Lower leg skin (tissue), 4 donors: ENCODE results near the gene SPHK2. TPM values are rescaled to one million over a fixed set of nuclear protein-coding genes. Genes with fewer than 3 reads are reported as not detected.
A peak's percentile ranks its signal among the peaks of the same experiment; 100 is the strongest.

Experiments
- DNase-seq, 2 donors: peaks; one replicate each; pipeline ENCODE4 v3.0.0-alpha.2; 2019; ENCODE audit warnings: low spot score in 2 of 2
- H3K4me3 ChIP-seq: fragments of 200-600 bp; sonication (generic); 2 replicates; pipeline ENCODE4 v1.5.1; 2017; ENCODE audit warnings: mild to moderate bottlenecking, low read depth; ENCODE audit not compliant: poor library complexity, severe bottlenecking
- POLR2A ChIP-seq, 2 donors: fragments of 450-650 bp; IDR thresholded peaks; one replicate each; pipeline ENCODE4 v1.6.1; 2016 to 2017; ENCODE audit warnings: antibody characterized with exemption in 2 of 2, mild to moderate bottlenecking in 1 of 2, moderate library complexity in 1 of 2
- WGBS, 2 donors: methylation state at CpG; one replicate each; pipeline ENCODE4 v1.1.5; 2018; 5-methylcytosine and 5-hydroxymethylcytosine counted together
- intact Hi-C: fragments of 100-400 bp; cut with DNase I; formaldehyde crosslinking; loops from one replicate; pipeline ENCODE4 v1.15.0; 2023; ENCODE audit warnings: low total_unique reads
- total RNA-seq, 4 donors: library from RNA; depleted of rRNA; stranded (reverse); fragments of >200 nt; gene quantifications; one replicate each; pipeline ENCODE4 v1.1.0, GENCODE V29; 2016
- TF ChIP-seq, protein P1 (sequence below), 3 donors: fragments of 450-650 bp; IDR thresholded peaks; one replicate each; pipeline ENCODE4 v1.5.1; 2016; ENCODE audit warnings: antibody characterized with exemption in 3 of 3, mild to moderate bottlenecking in 3 of 3, moderate library complexity in 2 of 3

The SPHK2 gene
- total RNA-seq, 4 donors from 2014 or later: 2.2 to 8.8 (median 6.1) TPM

DNA sequence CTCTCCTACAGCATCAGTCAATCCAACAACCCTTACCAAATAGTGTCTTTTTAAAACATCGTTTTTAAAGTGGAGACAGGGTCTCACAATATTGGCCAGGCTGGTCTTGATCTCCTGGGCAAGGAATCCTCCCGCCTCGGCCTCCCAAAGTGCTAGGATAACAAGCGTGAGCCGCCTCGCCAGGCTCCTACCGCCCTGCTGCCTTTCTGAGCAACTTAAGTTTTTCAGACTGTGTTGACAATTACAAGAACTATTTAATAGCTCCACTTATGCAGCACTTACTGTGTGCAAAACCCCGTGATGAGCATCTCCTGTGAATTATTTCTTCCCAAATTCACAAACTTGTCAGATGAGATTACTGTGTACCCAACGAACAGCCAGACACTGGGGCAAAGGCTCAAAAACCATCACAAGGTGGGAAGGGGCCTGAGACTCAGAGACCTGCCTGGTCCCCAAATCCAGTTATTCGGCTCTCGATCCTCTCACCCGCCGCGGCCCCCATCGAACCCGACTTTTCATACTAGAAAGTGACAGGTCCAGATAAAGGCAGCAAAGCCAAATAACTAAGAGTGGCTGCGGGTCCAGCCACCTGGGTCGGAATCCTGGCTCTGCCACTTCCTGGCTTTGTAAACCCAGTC, 909 bp upstream of the SPHK2 start:
- peak overlapping the region; percentile 76 for H3K4me3 ChIP-seq
- TF ChIP-seq POLR2A (IDR thresholded peaks at IDR 0.05): no peak
- TF ChIP-seq, protein P1, sequence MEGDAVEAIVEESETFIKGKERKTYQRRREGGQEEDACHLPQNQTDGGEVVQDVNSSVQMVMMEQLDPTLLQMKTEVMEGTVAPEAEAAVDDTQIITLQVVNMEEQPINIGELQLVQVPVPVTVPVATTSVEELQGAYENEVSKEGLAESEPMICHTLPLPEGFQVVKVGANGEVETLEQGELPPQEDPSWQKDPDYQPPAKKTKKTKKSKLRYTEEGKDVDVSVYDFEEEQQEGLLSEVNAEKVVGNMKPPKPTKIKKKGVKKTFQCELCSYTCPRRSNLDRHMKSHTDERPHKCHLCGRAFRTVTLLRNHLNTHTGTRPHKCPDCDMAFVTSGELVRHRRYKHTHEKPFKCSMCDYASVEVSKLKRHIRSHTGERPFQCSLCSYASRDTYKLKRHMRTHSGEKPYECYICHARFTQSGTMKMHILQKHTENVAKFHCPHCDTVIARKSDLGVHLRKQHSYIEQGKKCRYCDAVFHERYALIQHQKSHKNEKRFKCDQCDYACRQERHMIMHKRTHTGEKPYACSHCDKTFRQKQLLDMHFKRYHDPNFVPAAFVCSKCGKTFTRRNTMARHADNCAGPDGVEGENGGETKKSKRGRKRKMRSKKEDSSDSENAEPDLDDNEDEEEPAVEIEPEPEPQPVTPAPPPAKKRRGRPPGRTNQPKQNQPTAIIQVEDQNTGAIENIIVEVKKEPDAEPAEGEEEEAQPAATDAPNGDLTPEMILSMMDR (IDR thresholded peaks at IDR 0.05): no peak
- no peak for DNase-seq
- WGBS, 2 donors: 2 to 3% methylated on average over 18 of the region's 18 CpGs
- intact Hi-C loops: no loop called here

DNA sequence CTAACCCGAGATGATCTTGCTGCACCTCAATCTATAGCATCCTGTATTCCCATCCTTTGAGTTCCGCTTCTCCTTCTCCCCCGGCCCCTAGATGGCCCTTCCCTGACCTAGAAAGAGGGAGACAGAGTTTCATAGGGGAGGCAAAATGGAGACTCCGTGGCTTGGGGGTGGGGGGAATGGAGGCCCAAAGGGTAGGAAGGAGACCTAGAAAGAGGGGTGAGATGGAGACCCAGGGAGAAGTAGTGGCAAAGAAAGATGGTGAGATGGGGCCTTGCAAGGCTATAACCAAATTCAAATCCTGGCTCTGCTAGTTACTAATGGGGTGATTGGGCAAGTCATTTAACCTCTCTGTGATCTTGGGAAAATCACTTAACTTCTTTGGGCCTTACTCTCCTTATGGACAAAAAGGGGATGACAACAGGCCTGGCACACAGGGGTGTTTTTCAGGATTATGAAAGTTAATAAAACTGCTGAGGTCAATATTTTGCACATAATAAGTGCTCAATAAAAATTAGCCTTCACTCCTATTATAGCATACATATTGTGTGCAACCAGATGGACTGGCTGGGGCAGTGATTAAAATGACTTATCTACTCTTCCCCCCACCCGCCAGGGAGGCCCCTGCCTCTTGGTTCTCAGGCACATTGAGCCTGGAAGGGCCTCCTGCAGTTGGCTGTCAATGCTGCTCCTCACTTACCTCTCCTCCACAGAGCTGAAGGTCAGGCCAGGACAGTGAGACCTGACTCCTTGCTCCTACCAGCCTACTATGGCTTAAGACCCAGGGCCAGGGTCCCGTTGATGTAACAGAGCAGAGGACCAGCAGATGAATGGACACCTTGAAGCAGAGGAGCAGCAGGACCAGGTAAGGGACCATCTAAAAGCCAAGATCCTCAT, 633 bp downstream of the SPHK2 start:
- peak overlapping the region; percentile 35 for H3K4me3 ChIP-seq
- TF ChIP-seq, protein P1 (IDR thresholded peaks at IDR 0.05): no peak
- TF ChIP-seq POLR2A (IDR thresholded peaks at IDR 0.05): no peak
- intact Hi-C loops: no loop called here
- 28 to 29% methylated on average over 6 of the region's 6 CpGs for WGBS, 2 donors
- no peak for DNase-seq

DNA sequence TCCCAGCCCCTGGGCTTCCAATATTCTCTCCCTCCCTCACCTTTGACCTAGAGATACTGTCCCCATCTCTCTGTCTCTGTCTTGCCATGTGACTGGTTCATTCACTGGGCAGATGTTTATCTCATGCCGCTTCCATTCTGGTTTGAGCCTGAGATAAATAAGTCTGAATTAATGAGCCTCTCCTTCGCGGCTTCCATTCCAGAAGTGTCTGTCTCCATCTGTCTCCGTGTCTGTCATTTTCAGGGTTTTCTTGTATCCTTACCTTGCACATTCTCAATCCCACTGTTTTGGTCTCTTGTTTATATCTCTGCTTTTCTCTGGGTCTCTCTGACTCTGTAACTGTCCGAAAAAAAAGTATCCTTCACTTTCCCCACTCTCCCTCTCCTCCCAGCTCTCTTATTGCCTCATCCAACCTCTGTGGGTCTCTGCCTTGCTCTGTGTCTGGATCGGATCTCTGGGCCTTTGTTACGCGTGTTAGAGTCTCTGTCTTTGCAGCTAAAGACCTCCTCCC, 4.3 kb downstream of the SPHK2 start:
- intact Hi-C loops: no loop called here
- 11 to 19% methylated on average over 8 of the region's 8 CpGs for WGBS, 2 donors
- no peak overlapping the region for H3K4me3 ChIP-seq
- no peak for DNase-seq
- TF ChIP-seq, protein P1 (IDR thresholded peaks at IDR 0.05): no peak
- TF ChIP-seq POLR2A (IDR thresholded peaks at IDR 0.05): no peak

DNA sequence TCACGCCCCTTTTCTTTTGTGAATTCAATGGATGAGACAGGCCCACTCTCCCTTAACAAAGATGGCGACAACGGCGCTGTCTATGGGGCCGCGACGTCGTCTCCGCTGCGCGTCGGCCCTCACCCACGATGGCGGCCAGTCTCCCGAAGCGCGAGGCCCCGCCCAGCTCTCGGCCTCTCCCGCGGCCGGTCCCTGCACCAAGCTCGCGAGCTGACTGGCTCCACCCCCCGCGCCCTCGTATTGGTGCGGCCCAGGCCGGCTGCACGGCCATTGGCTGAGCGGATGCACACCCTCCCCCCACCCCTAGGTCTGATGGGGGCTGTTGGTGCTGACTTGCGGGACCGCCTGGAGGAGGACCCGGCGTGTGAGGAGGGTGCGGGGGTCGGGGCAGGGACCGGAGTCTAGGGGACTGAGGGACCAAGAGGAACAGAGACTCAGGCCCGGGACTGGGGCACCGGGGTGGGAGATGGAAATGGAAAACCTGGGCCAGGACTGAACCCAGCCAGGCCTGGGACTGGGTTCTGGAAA, 4.8 kb downstream of the SPHK2 start:
- peak; percentile 95 to 99 for DNase-seq
- TF ChIP-seq, protein P1 (IDR thresholded peaks at IDR 0.05): no peak
- TF ChIP-seq POLR2A (IDR thresholded peaks at IDR 0.05): no peak

DNA sequence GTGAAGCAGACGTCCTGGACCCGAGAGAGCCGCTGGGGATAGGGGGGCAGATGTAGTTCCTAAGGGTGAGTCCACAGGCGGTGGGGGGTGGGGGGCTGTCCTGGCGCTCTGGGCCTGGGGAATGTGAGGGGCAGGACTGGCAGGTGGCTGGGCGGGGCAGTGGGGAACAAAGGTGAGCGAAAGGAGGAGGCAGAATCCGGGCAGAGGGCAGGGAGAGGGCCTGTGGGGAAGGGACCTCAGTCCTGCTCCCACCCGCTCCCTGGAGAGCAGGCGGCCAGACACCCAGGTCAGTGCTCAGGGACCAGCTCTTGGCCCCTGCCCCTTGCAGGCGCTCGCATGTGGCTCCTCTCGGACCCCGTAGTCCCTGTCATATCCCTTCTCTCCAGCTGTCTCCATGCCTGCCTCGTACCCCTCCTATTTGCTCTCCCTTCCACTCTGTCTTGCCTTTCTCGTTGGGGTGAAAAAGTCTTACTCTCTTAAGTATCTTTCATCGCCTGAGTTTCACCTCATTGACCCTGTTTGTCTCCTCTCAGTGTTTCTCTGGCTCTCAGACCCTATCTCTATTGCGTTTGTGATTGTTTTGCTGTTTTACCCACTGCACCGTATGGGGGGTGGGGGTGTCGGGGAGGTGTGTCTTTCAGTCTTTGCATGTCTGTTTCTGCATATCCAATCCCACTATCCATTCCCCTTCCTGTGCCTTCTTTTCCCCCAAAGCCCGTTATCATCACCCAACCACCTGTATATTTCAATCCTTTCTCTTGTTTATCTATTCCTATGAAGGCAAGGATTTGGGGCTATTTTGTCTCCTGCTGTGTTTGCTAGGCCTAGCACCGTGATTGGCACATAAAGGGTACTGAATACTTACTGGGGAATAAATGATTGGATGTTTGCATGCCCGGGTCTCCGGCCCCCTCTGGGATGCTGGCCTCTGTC, 5.8 kb downstream of the SPHK2 start:
- 64 to 65% methylated on average over 24 of the region's 24 CpGs for WGBS, 2 donors
- H3K4me3 ChIP-seq: no peak overlapping the region
- TF ChIP-seq, protein P1 (IDR thresholded peaks at IDR 0.05): no peak
- TF ChIP-seq POLR2A (IDR thresholded peaks at IDR 0.05): no peak
- no peak for DNase-seq
- intact Hi-C loops: no loop called here

More for the DNA sequence above, 4.8 kb downstream of the SPHK2 start:
- no peak overlapping the region for H3K4me3 ChIP-seq
- 2% methylated on average over 28 to 40 of the region's 40 CpGs for WGBS, 2 donors
- intact Hi-C loops: no loop called here
